ENCODE data around the gene IL17A. TPM values are rescaled to one million over a fixed set of nuclear protein-coding genes. Genes with fewer than 3 reads are reported as not detected.

IL17A gene
- total RNA-seq: not detected
- polyA plus RNA-seq: not detected

- intact Hi-C loops (cut with DNase I): no loop called here
- DNase-seq (no peak), FAIRE-seq (no peak), ATAC-seq (no peak)
- 84 to 92% methylated on average over 7 of the region's 7 CpGs for WGBS, 2 donors
- no peak within 1 kb of the TSS for H3K4me3 ChIP-seq
- H3K4me1 ChIP-seq: no peaks in the 10 kb centered on the region
- TF ChIP-seq CTCF (IDR thresholded peaks at IDR 0.05): no peak
- H3K36me3 ChIP-seq: no peaks in the 10 kb centered on the region
- H3K27ac ChIP-seq: no peak within 1 kb of the TSS
- H3K9me3 ChIP-seq: no peaks in the 10 kb centered on the region
- H3K27me3 ChIP-seq: no peaks in the 10 kb centered on the region
Measured at GRCh38 chr6:52186075-52186474, at the start of gene IL17A. Gene IL17A (plus strand): TSS chr6:52186375. CDS start chr6:52186432, 57 bp downstream.

GRCh38 chr6:52136934-52137467 is 49.2 kb upstream of the IL17A start:
- 72 to 73% methylated on average over 12 of the region's 12 CpGs for WGBS, 2 donors
- no peak for FAIRE-seq
- intact Hi-C loops (cut with DNase I): no loop called here

GRCh38 chr6:52138284-52138683 is 47.9 kb upstream of the IL17A start:
- Histone ChIP-seq H3K27ac (no peak overlapping the region), H3K4me3 (no peak overlapping the region), H3K36me3 (no peaks in the 10 kb centered on the region), H3K4me1 (peaks cover 0 to 5% (median 0%) of the 10 kb centered on the region in 3 donors), H3K9me3 (no peaks in the 10 kb centered on the region), H3K27me3 (no peaks in the 10 kb centered on the region)
- FAIRE-seq (no peak), DNase-seq (no peak), ATAC-seq (no peak)
- TF ChIP-seq CTCF (IDR thresholded peaks at IDR 0.05): no peak
- 84 to 85% methylated on average over 4 of the region's 4 CpGs for WGBS, 2 donors
- intact Hi-C loops (cut with DNase I): no loop called here

More at GRCh38 chr6:52136934-52137467, 49.2 kb upstream of the IL17A start:
- H3K27me3 ChIP-seq: no peaks in the 10 kb centered on the region
- no peak for ATAC-seq
- H3K9me3 ChIP-seq: no peaks in the 10 kb centered on the region
- no peaks in the 10 kb centered on the region for H3K36me3 ChIP-seq
- peaks cover 0 to 7% (median 0%) of the 10 kb centered on the region in 3 donors for H3K4me1 ChIP-seq
- no peak for DNase-seq
- no peak for TF ChIP-seq CTCF (IDR thresholded peaks at IDR 0.05)
- no peak overlapping the region for H3K27ac ChIP-seq
- no peak overlapping the region for H3K4me3 ChIP-seq

- H3K27me3 ChIP-seq: no peaks in the 10 kb centered on the region
- DNase-seq (no peak), ATAC-seq (peak in 2 of 4 donors; percentile 18 to 21), FAIRE-seq (no peak)
- no peaks in the 10 kb centered on the region for H3K36me3 ChIP-seq
- no peaks in the 10 kb centered on the region for H3K9me3 ChIP-seq
- intact Hi-C loops (cut with DNase I): no loop called here
- 16 to 17% methylated on average over 3 of the region's 3 CpGs for WGBS, 2 donors
- peaks cover 0 to 5% (median 0%) of the 10 kb centered on the region in 3 donors for H3K4me1 ChIP-seq
- H3K27ac ChIP-seq: no peak overlapping the region
- no peak for TF ChIP-seq CTCF (IDR thresholded peaks at IDR 0.05)
- no peak overlapping the region for H3K4me3 ChIP-seq
Measured at GRCh38 chr6:52139985-52140680, 46.0 kb upstream of the IL17A start.

GRCh38 chr6:52141596-52141995 is 44.6 kb upstream of the IL17A start:
- peaks cover 0 to 5% (median 0%) of the 10 kb centered on the region in 3 donors for H3K4me1 ChIP-seq

More at GRCh38 chr6:52141596-52141995, 44.6 kb upstream of the IL17A start:
- intact Hi-C loops (cut with DNase I): no loop called here
- WGBS, 2 donors: 84 to 85% methylated on average over 1 of the region's 1 CpG
- DNase-seq (no peak), ATAC-seq (no peak), FAIRE-seq (no peak)
- H3K27ac ChIP-seq: no peak overlapping the region
- no peak overlapping the region for H3K4me3 ChIP-seq
- H3K9me3 ChIP-seq: no peaks in the 10 kb centered on the region
- H3K27me3 ChIP-seq: no peaks in the 10 kb centered on the region
- no peak for TF ChIP-seq CTCF (IDR thresholded peaks at IDR 0.05)
- no peaks in the 10 kb centered on the region for H3K36me3 ChIP-seq
